OCI-LY1 (cell line): ENCODE results near the gene GBX2.

Experiments used
- H2AFZ ChIP-seq: fragments of 200-600 bp; sonication (generic), shearing (Covaris generic); 2 replicates; pipeline ENCODE4 v1.6.0; 2014; ENCODE audit warnings: antibody characterized with exemption, mild to moderate bottlenecking, low read length
- H3F3A ChIP-seq: fragments of 200-600 bp; sonication (generic), shearing (Covaris generic); 2 replicates; pipeline ENCODE4 v1.6.0; 2014; ENCODE audit warnings: mild to moderate bottlenecking, antibody characterized with exemption, low read length, moderate library complexity; ENCODE audit not compliant: insufficient read depth
- H3K27ac ChIP-seq: fragments of 200-600 bp; sonication (generic); 2 replicates; pipeline ENCODE4 v1.5.1; 2014; ENCODE audit warnings: low read length, mixed run types, mild to moderate bottlenecking, low read depth; ENCODE audit not compliant: poor library complexity, severe bottlenecking
- H3K27me3 ChIP-seq: fragments of 200-600 bp; sonication (generic); 2 replicates; pipeline ENCODE4 v1.6.0; 2014; ENCODE audit warnings: antibody characterized with exemption, mild to moderate bottlenecking, low read length, moderate library complexity; ENCODE audit not compliant: insufficient read depth
- H3K36me3 ChIP-seq: fragments of 200-600 bp; sonication (generic); 2 replicates; pipeline ENCODE4 v1.6.1; 2014; ENCODE audit warnings: mild to moderate bottlenecking, antibody characterized with exemption, low read length, moderate library complexity, mixed read lengths; ENCODE audit not compliant: insufficient read depth
- H3K4me1 ChIP-seq: fragments of 200-600 bp; sonication (generic); 2 replicates; pipeline ENCODE4 v1.5.1; 2014; ENCODE audit warnings: mild to moderate bottlenecking, low read length, moderate library complexity; ENCODE audit not compliant: insufficient read depth, severe bottlenecking
- H3K4me2 ChIP-seq: fragments of 200-600 bp; sonication (generic), shearing (Covaris generic); 2 replicates; pipeline ENCODE4 v1.6.1; 2014; ENCODE audit warnings: low read length
- H3K4me3 ChIP-seq: fragments of 200-600 bp; sonication (generic); 2 replicates; pipeline ENCODE4 v1.5.1; 2014; ENCODE audit warnings: low read length, low read depth, mild to moderate bottlenecking, mixed read lengths; ENCODE audit not compliant: poor library complexity, severe bottlenecking
- H3K79me2 ChIP-seq: fragments of 200-600 bp; shearing (Covaris generic); 2 replicates; pipeline ENCODE4 v1.6.1; 2016; ENCODE audit warnings: mixed run types, low read length, mixed read lengths; ENCODE audit not compliant: insufficient read depth
- H3K9ac ChIP-seq: fragments of 200-600 bp; sonication (generic), shearing (Covaris generic); 2 replicates; pipeline ENCODE4 v1.6.1; 2014; ENCODE audit warnings: mild to moderate bottlenecking, low read length, mixed read lengths
- H3K9me2 ChIP-seq: fragments of 200-600 bp; sonication (generic), shearing (Covaris generic); 2 replicates; pipeline ENCODE4 v1.6.1; 2014; ENCODE audit warnings: low read depth, mild to moderate bottlenecking, low read length, mixed read lengths
- H3K9me3 ChIP-seq: fragments of 200-600 bp; shearing (Covaris generic); 2 replicates; pipeline ENCODE4 v1.6.1; 2014; ENCODE audit warnings: low read length, mixed read lengths
- H4K20me1 ChIP-seq: fragments of 200-600 bp; sonication (generic), shearing (Covaris generic); 2 replicates; pipeline ENCODE4 v1.6.0; 2016; ENCODE audit warnings: mild to moderate bottlenecking, low read length; ENCODE audit not compliant: insufficient read depth
- CTCF ChIP-seq: fragments of 200-600 bp; sonication (generic), shearing (Covaris generic); IDR thresholded peaks from 2 replicates; pipeline ENCODE4 v1.5.1; 2017; ENCODE audit warnings: mild to moderate bottlenecking, antibody characterized with exemption, low read length, moderate library complexity, mixed read lengths
- EZH2 ChIP-seq: fragments of 200-600 bp; sonication (generic), shearing (Covaris generic); IDR thresholded peaks from 2 replicates; pipeline ENCODE4 v1.8.0; 2017; ENCODE audit warnings: borderline replicate concordance, mixed run types, mild to moderate bottlenecking, antibody characterized with exemption, low read length, moderate library complexity, mixed read lengths

The GBX2 gene

GRCh38 chr2:236171181-236171679, 3.0 kb upstream of the GBX2 start:
- Histone ChIP-seq H3K4me3 (no peak overlapping the region), H3K27me3 (0 out of 2 replicates have a peak, but pooled peaks cover 3% of the 10 kb centered on the region)

GRCh38 chr2:236170590-236171165, 2.5 kb upstream of the GBX2 start:
- Histone ChIP-seq H3K9me2 (no peaks in the 10 kb centered on the region), H3K79me2 (no peaks in the 10 kb centered on the region), H3K27me3 (0 out of 2 replicates have a peak, but pooled peaks cover 3% of the 10 kb centered on the region), H3K4me3 (no peak overlapping the region), H3K36me3 (no peaks in the 10 kb centered on the region), H2AFZ (no peak overlapping the region), H3K9ac (no peak overlapping the region), H3F3A (no peaks in the 10 kb centered on the region), H3K27ac (no peak overlapping the region), H4K20me1 (no peaks in the 10 kb centered on the region), H3K9me3 (no peaks in the 10 kb centered on the region), H3K4me2 (no peak overlapping the region), H3K4me1 (no peaks in the 10 kb centered on the region)
- TF ChIP-seq EZH2 (no peak), CTCF (no peak)

More at GRCh38 chr2:236171181-236171679, 3.0 kb upstream of the GBX2 start:
- Histone ChIP-seq H3K4me2 (no peak overlapping the region), H3K9me2 (no peaks in the 10 kb centered on the region), H3K9me3 (no peaks in the 10 kb centered on the region), H2AFZ (no peak overlapping the region), H3K79me2 (no peaks in the 10 kb centered on the region), H3K36me3 (no peaks in the 10 kb centered on the region), H3K9ac (no peak overlapping the region), H3K4me1 (no peaks in the 10 kb centered on the region), H4K20me1 (no peaks in the 10 kb centered on the region), H3F3A (no peaks in the 10 kb centered on the region), H3K27ac (no peak overlapping the region)
- TF ChIP-seq CTCF (no peak), EZH2 (no peak)

GRCh38 chr2:236169741-236170589, 1.8 kb upstream of the GBX2 start:
- TF ChIP-seq EZH2 (no peak), CTCF (no peak)
- no peaks in the 10 kb centered on the region for H4K20me1 ChIP-seq
- no peaks in the 10 kb centered on the region for H3K9me2 ChIP-seq
- H3K27me3 ChIP-seq = 0 out of 2 replicates have a peak, but pooled peaks cover 3% of the 10 kb centered on the region
- no peak overlapping the region for H2AFZ ChIP-seq
- H3K9me3 ChIP-seq = no peaks in the 10 kb centered on the region
- no peak overlapping the region for H3K4me3 ChIP-seq
- no peak overlapping the region for H3K27ac ChIP-seq
- no peaks in the 10 kb centered on the region for H3K79me2 ChIP-seq
- H3K9ac ChIP-seq = no peak overlapping the region
- no peaks in the 10 kb centered on the region for H3F3A ChIP-seq
- no peaks in the 10 kb centered on the region for H3K4me1 ChIP-seq
- no peak overlapping the region for H3K4me2 ChIP-seq
- no peaks in the 10 kb centered on the region for H3K36me3 ChIP-seq
